Measurements from ENCODE around the gene HYAL3.

Gene HYAL3

GRCh38 chr3:50254577-50255250, 44.5 kb downstream of the HYAL3 start:
- DNase-seq = peak; percentile 90

- DNase-seq = peak; percentile 70
Observed at GRCh38 chr3:50251220-50251619, 48.0 kb downstream of the HYAL3 start.

DNA sequence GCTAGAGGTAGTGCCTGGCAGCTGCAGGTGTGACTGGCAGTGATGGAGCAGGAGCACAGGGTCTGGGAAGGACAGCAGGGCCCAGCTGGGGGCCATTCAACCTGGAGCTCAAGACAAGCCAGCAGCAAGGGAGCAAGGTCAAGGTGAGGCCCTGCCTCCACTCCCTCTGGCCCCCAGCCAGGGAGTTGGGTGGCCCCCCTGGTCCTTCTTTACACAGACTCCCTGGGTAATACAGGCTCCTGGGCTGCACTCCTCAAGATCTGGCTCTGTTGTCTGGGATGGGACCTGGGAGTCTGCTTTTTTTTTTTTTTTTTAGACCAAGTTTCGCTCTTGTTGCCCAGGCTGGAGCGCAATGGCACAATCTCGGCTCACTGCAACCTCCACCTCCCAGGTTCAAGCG, 48.7 kb downstream of the HYAL3 start:
- DNase-seq = no peak

DNA sequence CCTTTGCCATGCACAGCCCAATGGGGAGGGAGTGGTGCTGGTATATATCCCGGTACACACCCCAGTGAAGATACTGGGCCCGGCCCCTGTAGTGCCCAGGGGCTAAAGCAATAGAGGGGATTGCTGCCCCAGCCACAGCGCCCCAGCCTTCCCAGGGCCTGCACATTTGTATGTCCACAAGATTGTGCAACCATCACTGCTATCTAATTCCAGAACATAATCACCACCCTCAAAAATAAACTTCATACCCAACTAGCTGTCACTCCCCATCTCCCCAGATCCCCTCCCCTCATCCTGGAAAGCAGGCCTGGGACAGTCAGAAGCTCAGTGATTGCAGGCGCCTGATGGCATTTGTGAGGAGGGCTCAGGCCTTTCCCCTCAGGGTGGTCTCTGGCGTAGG, 49.7 kb downstream of the HYAL3 start:
- DNase-seq = no peak

- peak; percentile 43 for DNase-seq
Observed at GRCh38 chr3:50248387-50248786, 50.8 kb downstream of the HYAL3 start.

DNA sequence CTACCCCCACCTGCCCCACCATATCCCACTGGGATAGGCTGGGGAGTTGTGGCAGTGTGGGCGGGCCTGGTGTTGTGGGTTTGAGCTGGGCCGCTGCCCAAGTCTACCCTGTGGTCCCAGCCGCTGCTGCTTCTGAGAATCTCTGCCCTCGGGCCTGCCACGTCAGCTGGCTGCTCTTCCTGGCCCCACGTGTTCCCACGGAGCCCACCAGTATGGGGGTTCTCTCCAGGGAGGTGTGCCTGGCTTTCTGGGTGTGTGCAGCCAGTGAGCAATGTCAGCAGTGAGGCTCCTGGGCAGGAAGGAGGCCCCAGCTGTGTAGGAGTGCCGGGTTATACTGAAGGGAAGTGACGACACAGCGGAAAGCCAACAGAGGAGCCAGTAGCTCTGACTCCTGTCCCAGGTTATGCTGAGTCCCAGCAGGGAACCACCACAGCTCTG, 52.7 kb downstream of the HYAL3 start:
- peak; percentile 91 for DNase-seq

DNA sequence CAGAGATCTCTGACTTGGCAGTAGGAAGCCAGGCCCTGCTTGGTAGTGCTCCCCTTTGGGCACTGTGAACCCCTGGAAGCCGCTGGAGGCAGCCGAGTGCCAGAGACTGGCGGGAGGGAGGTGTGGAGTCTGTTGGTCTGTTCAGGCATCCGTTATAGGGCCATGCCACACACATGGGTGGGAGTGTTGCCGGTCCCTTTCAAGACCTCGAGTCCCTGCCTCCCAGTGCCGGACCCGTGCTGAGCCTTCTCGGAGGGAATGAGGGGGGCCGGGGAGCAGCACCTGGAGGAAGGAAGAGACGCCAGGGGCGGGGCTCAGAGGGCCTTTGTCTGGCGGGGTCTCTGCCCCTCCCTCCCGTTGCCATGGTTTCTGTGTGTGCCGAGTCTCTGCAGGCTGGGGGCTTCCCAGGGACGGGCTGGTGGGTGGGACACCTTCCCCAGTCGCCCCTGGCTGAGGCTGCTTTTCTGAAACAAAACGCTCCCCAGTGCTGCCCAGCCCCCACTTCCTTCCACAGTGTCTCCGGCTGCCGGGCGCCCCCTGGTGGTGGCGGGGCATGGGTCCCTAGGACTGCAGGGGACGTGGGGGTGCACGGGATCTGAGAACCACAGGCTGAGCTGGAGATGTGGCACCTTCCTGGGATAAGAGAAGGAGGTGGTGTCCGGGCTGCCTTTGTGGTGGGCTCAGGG, 53.2 kb downstream of the HYAL3 start:
- peak; percentile 85 for DNase-seq

- no peak for DNase-seq
Observed at GRCh38 chr3:50245251-50245745, 53.9 kb downstream of the HYAL3 start.

GRCh38 chr3:50244813-50245212, 54.4 kb downstream of the HYAL3 start:
- DNase-seq = peak; percentile 57

DNA sequence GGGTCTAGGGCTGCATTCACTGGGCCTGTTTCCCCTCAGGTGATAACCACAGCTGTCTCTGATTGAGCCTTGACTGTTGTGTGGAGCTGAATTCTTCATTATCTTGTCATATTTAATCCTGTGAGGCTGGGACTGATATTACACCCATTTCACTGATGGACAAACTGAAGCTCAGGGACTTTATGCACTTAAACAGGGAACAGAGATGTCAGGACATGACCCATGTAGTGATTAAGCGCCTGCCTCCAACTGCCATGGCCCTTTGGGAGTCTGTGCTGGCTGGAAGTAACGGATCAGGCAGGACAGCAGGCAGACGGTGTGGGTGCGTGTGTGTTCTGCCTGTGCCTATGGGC, 55.7 kb downstream of the HYAL3 start:
- no peak for DNase-seq

DNA sequence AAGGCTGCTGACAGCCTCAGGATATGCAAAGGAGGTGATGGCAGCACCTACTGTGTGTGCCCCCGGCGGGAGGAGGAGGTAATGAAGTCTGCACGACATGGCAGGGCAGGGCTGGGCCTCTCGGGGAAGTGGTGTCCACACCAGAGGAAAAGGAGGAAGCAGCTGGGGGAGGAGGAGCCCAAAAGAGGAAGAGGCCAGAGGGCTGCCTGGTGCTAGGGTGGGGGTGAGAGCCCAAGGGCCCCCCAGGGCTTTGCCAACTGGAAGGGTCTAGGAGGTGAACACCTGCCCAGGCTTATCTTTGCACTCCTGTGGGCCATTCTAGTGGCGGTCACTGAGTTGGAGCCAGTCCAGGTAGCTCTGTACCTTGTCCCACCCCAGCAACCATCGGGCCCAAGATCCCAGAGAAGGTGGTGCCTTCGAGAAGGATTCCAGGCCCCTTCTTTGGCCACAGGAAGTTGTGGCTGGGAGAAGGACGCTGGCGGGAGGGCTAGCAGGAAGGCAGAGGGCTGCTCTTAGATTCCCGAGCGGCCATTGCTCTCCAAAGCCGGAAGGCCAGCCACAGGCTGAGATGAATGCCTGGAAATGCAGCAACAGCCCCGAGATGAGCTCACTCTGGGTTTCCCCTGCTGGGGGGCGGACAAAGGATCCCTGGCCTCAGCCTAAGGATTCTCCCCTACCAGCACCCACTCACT, 56.2 kb downstream of the HYAL3 start:
- DNase-seq = peak; percentile 96

All from inflammatory macrophage treated with lipopolysaccharide for 4 hours (primary cell).